ENCODE results near the gene KTN1.

DNA sequence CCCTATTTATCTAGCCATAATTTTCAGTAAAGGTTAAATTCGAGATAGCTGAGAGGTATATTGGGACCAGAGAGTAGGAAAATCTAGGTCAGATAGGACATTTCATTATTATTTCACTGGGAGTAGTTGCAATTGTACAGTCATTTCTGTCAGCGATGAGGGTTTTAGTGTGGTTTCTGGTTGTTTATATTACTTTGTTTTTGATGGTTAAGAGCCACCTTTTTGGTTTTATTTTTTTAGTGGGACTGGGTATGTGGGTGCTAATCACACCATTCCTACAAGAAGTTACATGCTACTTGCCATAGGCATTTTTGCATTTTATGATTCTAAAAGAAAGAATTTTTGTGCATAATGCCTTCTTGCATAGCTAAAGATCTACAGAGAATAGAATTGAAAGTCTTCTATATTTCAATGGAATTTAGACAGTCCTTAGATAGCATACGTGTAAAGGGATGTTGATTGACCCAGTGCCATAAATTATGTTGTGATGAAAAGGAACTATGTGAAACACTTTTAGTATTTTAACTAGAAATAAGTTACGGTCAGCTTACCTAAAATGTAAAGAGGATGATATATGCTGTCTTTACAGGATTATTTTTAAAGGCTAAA lies 85.2 kb downstream of the KTN1 start:
- TF ChIP-seq POLR2AphosphoS5 (IDR thresholded peaks at IDR 0.05; ENCODE audit: low read depth): no peak
- TF ChIP-seq, protein P1, sequence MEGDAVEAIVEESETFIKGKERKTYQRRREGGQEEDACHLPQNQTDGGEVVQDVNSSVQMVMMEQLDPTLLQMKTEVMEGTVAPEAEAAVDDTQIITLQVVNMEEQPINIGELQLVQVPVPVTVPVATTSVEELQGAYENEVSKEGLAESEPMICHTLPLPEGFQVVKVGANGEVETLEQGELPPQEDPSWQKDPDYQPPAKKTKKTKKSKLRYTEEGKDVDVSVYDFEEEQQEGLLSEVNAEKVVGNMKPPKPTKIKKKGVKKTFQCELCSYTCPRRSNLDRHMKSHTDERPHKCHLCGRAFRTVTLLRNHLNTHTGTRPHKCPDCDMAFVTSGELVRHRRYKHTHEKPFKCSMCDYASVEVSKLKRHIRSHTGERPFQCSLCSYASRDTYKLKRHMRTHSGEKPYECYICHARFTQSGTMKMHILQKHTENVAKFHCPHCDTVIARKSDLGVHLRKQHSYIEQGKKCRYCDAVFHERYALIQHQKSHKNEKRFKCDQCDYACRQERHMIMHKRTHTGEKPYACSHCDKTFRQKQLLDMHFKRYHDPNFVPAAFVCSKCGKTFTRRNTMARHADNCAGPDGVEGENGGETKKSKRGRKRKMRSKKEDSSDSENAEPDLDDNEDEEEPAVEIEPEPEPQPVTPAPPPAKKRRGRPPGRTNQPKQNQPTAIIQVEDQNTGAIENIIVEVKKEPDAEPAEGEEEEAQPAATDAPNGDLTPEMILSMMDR (IDR thresholded peaks at IDR 0.05; ENCODE audit: insufficient read depth, low read length): no peak
- TF ChIP-seq, protein P2, sequence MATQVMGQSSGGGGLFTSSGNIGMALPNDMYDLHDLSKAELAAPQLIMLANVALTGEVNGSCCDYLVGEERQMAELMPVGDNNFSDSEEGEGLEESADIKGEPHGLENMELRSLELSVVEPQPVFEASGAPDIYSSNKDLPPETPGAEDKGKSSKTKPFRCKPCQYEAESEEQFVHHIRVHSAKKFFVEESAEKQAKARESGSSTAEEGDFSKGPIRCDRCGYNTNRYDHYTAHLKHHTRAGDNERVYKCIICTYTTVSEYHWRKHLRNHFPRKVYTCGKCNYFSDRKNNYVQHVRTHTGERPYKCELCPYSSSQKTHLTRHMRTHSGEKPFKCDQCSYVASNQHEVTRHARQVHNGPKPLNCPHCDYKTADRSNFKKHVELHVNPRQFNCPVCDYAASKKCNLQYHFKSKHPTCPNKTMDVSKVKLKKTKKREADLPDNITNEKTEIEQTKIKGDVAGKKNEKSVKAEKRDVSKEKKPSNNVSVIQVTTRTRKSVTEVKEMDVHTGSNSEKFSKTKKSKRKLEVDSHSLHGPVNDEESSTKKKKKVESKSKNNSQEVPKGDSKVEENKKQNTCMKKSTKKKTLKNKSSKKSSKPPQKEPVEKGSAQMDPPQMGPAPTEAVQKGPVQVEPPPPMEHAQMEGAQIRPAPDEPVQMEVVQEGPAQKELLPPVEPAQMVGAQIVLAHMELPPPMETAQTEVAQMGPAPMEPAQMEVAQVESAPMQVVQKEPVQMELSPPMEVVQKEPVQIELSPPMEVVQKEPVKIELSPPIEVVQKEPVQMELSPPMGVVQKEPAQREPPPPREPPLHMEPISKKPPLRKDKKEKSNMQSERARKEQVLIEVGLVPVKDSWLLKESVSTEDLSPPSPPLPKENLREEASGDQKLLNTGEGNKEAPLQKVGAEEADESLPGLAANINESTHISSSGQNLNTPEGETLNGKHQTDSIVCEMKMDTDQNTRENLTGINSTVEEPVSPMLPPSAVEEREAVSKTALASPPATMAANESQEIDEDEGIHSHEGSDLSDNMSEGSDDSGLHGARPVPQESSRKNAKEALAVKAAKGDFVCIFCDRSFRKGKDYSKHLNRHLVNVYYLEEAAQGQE (IDR thresholded peaks at IDR 0.05; ENCODE audit: insufficient replicate concordance, low read depth): no peak
- TF ChIP-seq SPI1 (IDR thresholded peaks at IDR 0.05; ENCODE audit: borderline replicate concordance, low read depth): no peak
